NCI-H446 (cell line): ENCODE measurements around the gene CEACAM16.
"Not testable (repeated sequence)": the region's sequence is repeated elsewhere in the genome, so short reads cannot be mapped to it uniquely, and the experiment has no call there.

Experiments used
- DNase-seq, 2 experiments: peaks; one replicate each; lab custom pipeline; 2025; lab: John Stamatoyannopoulos, UW

Gene CEACAM16

GRCh38 chr19:44703336-44704078, 4.6 kb downstream of the CEACAM16 start:
- no peak for DNase-seq

- no peak for DNase-seq
Observed at GRCh38 chr19:44704982-44705381, 6.0 kb downstream of the CEACAM16 start.

DNA sequence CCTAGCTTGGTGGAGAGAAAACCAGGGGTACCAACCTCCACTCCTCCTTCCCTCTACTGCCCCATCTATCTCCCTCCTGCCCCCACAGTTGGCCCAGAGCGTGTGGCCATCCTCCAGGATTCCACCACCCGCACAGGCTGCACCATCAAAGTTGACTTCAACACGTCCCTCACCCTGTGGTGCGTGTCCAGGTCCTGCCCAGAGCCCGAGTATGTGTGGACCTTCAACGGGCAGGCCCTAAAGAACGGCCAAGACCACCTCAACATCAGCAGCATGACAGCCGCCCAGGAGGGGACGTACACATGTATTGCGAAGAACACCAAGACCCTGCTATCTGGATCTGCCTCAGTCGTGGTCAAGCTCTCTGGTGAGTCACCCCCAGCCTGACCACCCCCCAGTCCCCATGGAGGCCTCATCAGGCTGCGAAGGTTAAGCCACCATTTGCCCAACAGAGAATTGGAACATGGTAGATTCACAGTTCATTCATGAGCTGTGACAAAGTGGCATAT, 6.6 kb downstream of the CEACAM16 start:
- DNase-seq = no peak

DNA sequence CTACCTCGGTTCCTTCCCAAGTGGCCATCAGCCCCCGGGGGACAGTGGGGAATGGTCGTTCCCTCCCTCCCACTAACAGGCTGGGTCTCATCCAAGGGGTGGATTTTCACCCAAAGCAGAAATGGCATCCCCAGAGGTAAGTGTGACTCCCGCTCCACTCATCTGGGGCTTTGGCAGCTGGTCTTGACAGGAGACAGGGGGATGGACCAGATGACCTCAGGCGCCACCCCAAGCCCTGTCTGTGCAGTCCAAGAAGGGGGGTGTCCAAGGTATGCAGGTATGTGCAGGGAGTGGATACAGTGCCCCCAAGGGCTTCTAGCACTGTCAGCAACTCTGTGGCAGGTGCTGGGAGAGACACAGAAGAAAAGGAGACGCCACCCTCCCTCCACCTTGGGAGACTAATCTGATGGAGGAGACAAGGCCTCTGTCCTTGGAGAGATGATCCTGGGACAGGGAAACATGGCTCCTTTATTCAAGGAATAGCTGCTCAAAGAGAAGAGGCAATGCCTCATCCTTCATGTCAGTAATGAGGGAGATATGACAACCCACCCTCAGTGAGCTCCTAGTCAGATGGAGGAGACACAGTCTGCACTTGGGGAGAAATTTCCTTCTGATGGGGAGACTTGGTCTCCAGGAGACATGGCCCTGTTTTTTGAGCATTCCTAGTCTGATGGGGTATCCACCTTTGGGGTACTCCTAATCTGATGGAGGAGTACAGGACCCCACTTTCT, 7.7 kb downstream of the CEACAM16 start:
- no peak for DNase-seq

- no peak for DNase-seq
Observed at GRCh38 chr19:44707794-44708193, 8.8 kb downstream of the CEACAM16 start.

DNA sequence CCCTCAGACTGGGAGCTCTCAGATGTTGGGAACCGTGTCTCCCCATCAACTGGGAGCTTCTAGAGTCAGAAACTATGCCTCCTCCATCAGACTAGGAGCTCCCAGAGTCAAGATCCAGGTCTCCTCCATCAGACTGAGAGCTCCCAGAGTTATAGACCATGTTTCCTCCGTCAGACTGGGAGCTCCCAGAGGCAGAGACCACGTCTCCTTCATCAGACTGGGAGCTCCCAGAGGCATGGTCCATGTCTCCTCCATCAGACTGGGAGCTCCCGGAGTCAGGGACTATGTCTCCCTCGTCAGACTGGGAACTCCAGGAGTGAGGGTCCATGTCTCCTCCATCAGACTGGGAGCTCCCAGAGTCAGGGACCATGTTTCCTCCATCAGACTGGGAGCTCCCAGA, 10.0 kb downstream of the CEACAM16 start:
- DNase-seq = no peak

DNA sequence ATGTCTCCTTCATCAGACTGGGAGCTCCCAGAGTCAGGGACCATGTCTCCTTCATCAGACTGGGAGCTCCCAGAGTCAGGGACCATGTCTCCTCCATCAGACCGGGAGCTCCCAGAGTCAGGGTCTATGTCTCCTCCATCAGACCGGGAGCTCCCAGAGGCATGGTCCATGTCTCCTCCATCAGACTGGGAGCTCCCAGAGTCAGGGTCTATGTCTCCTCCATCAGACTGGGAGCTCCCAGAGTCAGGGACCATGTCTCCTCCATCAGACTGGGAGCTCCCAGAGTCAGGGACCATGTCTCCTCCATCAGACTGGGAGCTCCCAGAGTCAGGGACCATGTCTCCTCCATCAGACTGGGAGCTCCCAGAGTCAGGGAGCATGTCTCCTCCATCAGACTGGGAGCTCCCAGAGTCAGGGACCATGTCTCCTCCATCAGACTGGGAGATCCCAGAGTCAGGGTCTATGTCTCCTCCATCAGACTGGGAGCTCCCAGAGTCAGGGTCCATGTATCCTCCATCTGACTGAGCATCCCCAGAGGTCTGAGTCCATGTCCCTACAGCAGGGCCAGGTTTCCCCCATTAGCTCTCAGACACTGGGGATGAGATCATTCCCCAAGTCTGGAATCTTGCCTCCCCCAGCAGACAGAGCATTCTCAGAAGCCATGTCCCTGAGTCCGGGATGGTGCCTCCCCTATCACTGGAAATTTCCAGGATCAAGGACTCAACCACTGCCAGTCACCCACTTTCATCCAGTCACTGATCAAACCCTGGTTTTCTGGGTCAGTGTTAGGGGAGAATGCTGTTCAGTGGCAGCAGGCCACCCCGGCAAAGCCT, 10.7 kb downstream of the CEACAM16 start:
- not testable (repeated sequence) for DNase-seq

DNA sequence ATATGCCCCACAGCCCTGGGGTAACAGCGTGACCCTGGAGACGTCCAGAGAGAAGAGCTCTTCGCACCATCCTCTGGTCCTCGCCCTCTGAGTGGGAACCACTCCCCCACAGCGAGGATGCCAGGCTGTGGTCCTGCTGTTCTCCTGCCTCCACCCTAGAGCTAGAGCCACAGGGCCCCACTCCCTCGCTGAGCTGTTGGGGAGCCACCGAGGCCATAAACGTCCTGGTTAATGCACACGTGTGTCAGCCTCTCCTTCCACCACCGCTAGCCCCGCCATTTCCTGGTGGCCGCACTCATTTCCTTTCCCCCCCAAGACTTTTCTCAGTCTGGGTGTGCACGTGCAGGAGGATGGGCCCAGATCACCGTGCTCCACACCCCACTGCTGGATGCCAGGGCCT, 11.5 kb downstream of the CEACAM16 start:
- DNase-seq = no peak

- DNase-seq = peak in 1 of 2 experiments; percentile 10
Observed at GRCh38 chr19:44712864-44713515, 14.0 kb downstream of the CEACAM16 start.

DNA sequence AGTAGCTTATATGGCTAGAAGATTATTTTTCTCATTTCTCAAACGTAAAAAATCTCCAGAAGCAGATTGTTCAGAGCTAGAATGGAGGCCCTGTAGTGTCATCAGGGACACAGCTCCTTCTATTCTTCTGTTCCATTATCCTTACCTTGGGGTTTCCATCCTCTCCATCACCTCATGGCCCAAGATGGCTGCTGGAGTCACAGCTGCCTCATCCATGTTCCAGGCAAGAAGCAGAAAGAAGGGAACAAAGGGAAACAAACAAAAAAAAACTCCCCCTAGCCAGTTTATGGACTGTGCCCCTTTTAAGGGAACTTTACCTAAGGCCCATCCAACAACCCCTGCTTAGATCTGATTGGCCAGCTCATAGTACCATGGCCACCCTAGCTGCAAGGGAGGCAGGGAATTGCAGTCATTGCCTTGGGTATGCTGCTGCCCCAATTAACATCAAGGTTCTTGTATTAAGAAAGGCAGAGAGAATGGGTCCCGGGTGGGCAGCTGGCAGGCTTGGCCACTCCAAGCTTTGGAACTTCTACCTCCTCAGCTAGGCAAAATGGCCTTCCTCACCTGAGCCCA, 15.7 kb downstream of the CEACAM16 start:
- DNase-seq = no peak

DNA sequence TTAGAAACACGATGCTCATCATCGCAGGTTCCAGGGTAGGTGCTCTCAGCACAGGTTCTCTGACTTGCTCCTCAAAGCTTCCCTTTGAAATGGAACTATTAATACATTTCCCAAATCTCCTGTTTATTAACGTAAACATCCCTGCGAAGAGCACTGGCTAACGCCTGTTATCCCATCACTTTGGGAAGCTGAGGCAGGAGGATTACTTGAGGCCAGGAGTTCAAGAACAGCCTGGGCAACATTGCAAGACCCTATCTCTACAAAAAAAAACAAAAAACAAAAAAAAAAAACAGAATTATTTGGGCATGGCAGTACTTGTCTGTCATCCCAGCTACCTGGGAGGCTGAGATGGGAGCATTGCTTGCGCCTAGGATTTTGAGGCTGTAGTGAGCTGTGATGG, 18.7 kb downstream of the CEACAM16 start:
- no peak for DNase-seq

DNA sequence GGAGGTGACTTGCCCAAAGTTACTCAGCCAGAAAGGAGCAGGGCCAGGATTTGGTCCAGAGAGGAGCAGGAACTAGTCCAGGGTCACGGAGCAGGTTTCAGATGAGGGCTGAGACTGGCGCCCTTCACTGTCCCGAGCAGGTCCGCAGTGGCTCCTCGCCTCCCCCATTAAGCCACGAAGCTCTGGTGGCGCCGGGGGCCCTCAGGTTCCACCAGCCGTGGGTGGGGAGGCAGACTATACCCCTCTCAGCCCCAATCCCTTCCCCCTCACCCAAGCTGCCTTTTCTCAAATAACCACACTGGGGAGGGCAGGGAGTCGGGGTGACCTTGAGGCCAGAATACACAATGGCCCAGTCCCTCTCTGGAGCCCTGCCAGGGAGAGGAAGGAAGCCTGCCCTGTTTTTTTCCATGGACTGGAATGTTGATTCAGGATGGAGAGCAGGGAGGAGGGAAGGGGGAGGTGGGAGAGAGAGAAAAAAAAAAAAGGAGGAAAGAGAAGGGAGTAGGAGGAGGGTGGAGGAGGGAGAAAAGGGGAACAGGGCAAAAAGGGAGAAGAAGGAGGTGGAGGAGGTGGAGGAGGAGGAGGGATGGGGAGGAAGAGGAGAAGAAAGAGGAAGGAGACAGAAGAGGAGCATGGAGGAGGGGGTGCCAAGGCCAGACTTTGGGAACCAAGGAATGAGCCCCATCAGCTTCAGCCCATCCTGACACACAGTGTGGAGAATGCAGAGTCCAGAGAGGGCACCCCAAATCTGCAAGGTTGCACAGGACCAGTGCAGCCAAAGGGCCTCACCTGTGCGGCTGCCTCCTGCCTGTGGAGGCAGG, 19.7 kb downstream of the CEACAM16 start:
- no peak for DNase-seq

DNA sequence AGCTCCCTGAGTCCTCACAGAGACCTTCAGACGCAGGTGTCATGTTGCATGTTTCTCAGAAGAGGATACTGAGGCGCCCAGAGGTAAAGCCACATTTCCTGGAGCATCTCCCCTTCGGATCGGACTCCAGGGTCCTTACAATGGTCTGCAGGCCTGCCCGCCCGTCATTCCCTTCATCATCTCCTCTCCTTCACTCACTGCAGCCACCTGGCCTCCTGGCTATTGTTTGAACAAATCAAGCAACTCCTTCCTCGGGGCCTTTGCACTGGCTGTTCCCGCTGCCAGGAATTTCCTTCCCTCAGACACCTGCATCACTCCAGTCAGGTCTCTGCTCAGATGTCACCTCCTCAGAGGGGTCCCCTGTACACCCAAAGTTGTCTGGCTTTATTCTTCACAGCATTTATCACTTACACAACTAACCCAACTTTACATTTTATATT, 20.3 kb downstream of the CEACAM16 start:
- no peak for DNase-seq

GRCh38 chr19:44720396-44720795, 21.4 kb downstream of the CEACAM16 start:
- not testable (repeated sequence) for DNase-seq

DNA sequence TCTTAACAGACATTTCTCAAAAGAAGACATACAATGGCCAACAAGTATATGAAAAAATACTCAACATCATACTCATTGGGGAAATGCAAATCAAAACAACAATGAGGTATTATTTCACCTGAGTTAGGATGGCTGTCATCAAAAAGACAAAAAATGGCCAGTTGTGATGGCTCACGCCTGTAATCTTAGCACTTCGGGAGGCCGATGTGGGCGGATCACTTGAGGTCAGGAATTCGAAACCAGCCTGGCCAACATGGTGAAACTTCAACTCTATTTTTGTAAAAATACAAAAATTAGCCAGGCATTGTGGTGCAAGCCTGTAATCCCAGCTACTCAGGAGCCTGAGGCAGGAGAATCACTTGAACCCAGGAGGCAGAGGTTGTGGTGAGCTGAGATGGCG, 22.0 kb downstream of the CEACAM16 start:
- DNase-seq = no peak

GRCh38 chr19:44721369-44721768, 22.4 kb downstream of the CEACAM16 start:
- not testable (repeated sequence) for DNase-seq

DNA sequence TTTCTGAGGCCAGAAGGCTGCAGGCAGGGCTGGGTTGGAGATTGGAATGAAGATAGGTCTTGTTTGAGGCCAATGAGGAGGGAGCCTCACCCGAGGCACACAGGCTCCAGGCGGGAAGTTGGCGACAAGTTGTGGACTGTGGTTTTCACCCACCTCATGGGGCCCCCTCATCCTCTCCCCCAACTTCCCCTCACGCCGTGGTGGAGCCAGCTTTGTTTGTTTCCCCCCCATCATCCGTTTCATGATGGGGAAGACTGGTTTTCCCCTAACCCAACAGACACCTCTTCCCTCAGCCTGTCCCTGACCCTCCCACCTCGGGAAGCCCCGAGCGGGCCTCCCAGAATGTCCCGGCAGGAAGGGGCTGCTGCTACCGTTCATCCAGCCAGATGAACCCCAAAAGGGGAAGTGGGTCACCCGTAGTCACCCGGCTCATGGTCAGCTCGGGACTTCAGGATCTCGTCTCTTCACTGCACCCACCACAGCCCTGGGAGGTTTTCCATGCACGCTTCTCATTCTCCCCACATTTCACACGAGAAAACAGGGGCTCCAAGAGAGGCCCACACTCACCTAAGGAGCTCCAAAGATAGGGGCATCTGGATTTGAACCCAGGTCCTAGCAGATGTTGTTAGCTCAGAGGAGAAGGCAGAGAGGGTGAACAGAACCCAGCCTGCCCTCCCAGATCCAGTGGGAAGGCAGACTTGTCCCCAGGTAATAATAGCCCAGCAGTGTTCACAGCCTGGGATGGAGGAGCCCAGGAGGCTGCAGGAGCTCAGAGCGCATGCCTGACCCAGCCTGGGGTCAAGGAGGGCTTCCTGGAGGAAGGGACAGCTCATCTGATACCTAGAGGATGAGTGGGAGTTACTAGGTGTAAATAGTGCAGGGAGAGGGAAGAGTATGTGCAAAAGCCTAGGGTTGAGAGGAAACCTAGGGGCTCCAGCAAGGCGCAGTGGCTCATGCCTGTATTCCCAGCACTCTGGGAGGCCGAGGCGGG, 23.5 kb downstream of the CEACAM16 start:
- DNase-seq = no peak

DNA sequence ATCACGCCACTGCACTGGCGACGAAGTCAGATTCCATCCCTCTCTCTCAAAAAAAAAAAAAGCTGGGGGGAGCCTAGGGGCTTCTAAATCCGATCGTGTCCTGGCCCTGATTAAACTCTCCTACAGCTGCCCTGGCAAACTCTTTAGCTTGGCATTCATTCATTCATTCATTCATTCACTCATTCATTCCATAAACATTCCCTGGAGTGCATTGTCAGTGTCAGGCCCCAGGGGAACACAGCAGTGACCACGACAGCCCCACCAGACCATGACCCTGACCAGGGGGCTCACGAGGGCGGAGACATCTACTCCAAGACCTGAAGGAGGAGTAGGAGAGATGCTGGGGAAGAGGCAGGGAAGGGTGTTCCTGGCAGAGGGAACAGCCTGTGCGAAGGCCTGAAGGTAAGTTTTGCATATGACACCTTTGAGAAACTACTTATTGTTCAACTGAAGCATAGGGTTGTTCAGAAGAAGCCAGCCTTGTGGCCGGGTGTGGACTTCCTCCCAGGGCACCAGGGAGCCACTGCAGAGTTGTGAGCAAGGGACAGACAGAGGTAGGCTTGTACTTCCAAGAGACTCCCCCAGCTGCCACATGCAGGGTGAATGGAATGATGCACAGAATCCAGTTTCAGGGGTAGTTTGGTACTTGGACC, 24.5 kb downstream of the CEACAM16 start:
- no peak for DNase-seq

DNA sequence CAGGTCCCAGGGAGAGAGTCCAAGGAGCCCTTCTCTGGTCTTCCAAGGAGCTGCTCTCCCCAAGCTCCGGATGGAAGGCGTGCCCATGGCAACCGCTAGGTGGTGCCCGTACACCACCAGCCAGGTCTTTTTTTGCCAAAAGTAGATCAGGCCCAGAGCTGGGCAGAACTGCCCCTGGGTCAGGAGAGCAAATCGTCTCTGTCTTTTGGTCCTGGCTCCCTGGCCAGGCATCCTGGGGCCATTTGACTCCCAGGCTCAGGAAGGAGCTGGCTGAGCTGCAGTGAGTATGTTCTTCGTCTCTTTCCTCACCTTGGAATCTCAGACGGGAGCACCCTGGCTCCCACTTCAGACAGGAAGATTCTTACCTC, 25.0 kb downstream of the CEACAM16 start:
- DNase-seq = peak; percentile 49 to 79
